ENCODE data around the gene TCF7L2.

TCF7L2 gene

GRCh38 chr10:112966194-112966855 lies 16.3 kb downstream of the TCF7L2 start:
- DNase-seq = no peak

GRCh38 chr10:112967200-112967599 lies 17.2 kb downstream of the TCF7L2 start:
- no peak for DNase-seq

- no peak for DNase-seq
Measured at GRCh38 chr10:112969131-112969530, 19.1 kb downstream of the TCF7L2 start.

- no peak for DNase-seq
Measured at GRCh38 chr10:112969542-112969941, 19.5 kb downstream of the TCF7L2 start.

GRCh38 chr10:112970021-112970420 lies 20.0 kb downstream of the TCF7L2 start:
- no peak for DNase-seq

- DNase-seq = no peak
Measured at GRCh38 chr10:112972606-112973005, 22.6 kb downstream of the TCF7L2 start.

- no peak for DNase-seq
Measured at GRCh38 chr10:112973046-112973445, 23.0 kb downstream of the TCF7L2 start.

- DNase-seq = no peak
Measured at GRCh38 chr10:112973805-112974204, 23.8 kb downstream of the TCF7L2 start.

- DNase-seq = no peak
Measured at GRCh38 chr10:112977426-112977898, 27.4 kb downstream of the TCF7L2 start.

GRCh38 chr10:112979927-112980326 lies 29.9 kb downstream of the TCF7L2 start:
- no peak for DNase-seq

- DNase-seq = no peak
Measured at GRCh38 chr10:112980937-112981336, 30.9 kb downstream of the TCF7L2 start.

GRCh38 chr10:112981553-112981952 lies 31.5 kb downstream of the TCF7L2 start:
- no peak for DNase-seq

- no peak for DNase-seq
Measured at GRCh38 chr10:112983444-112984056, 33.5 kb downstream of the TCF7L2 start.

- no peak for DNase-seq
Measured at GRCh38 chr10:112984756-112985155, 34.7 kb downstream of the TCF7L2 start.

- no peak for DNase-seq
Measured at GRCh38 chr10:112985690-112986543, 35.9 kb downstream of the TCF7L2 start.

GRCh38 chr10:112986544-112987190 lies 36.6 kb downstream of the TCF7L2 start:
- no peak for DNase-seq

GRCh38 chr10:112988839-112989406 lies 38.9 kb downstream of the TCF7L2 start:
- no peak for DNase-seq

GRCh38 chr10:112989826-112990225 lies 39.8 kb downstream of the TCF7L2 start:
- no peak for DNase-seq

GRCh38 chr10:112990271-112990670 lies 40.2 kb downstream of the TCF7L2 start:
- DNase-seq = no peak

- DNase-seq = peak in 1 of 2 donors; percentile 48
Measured at GRCh38 chr10:112991888-112992491, 41.9 kb downstream of the TCF7L2 start.

GRCh38 chr10:112996462-112996861 lies 46.4 kb downstream of the TCF7L2 start:
- no peak for DNase-seq

- no peak for DNase-seq
Measured at GRCh38 chr10:112999102-112999501, 49.1 kb downstream of the TCF7L2 start.

All from hippocampal formation (tissue), 2 donors.